ENCODE measurements around the gene CDH24.
A peak's percentile ranks its signal among the peaks of the same experiment; 100 is the strongest.

Gene CDH24

GRCh38 chr14:23091294-23092225 is 34.2 kb upstream of the CDH24 start:
- DNase-seq (ENCODE audit: low read depth), result no peak

DNA sequence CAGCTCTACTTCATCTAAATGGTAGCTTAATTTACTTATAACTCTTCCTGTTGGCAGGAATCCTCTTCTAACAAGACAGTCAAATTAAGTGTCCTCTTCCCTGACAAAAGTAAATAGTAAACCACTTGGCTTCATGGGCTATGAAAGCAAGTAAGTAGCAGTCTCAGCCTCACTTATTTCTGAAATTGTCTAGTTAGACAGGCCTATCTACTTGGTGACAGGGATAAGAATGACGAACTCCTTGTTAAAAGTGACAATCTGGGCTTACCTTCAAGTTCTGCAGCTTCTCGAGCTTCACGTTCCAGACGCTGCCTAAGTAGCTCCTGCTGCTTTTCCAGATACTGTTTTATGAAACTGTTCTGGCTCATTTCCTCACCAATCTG is 32.9 kb upstream of the CDH24 start:
- DNase-seq (ENCODE audit: low read depth), result no peak

DNA sequence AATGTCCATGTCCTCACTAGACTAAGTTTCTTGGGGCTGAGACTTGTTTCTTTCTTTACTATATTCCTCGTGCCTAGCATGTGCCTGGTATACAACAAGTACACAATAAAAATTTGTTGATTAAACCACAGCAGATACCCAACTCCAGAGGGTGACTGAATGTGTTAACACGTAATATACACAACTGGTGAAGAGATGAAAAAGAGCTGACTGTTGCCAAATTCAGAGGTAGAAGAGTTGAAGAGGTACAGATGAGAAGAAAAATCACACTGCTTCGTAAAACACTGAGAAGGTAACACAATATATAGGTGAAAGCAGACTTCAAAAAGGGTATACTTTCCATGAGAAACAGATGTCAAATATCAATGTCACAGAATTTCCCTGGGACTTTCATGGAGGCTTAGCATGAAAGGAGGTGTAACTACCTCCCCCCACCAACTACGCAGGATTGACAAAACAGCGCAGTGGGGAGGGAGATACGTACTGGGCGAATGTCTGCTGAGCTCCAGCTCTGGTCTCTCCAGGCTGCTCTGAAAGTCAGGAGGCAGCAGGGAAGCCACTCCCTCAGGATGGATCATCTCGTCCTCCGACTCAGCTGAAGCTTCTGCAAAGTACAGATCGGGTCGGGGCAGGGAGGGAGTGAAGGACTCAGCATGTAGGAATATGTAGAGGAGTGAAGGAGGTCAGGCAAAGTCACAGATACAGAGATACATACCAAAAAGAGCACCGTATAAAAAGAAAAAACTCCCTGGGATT is 32.4 kb upstream of the CDH24 start:
- no peak for DNase-seq (ENCODE audit: low read depth)

- no peak for DNase-seq (ENCODE audit: low read depth)
These were observed 29.2 kb upstream of the CDH24 start for GRCh38 chr14:23086565-23086964.

DNA sequence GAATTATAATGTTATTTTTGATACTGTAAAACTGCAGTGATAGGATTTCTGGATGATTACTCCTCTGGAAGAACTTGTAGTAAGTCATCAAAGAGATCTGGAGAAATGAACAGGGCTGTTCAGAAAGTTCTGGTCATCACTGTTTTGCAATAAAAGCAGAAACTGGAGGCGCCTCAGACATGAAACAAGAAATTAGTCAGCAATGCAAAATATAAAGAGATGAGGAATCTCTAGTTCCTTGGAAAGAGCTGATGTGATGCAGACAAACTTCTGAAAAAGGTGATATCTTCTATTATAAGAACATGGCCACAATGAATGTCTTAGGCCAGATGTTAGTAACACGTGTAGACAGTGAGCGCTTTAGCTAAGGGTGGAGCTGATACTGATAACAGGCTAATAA is 28.1 kb upstream of the CDH24 start:
- no peak for DNase-seq (ENCODE audit: low read depth)

- no peak for DNase-seq (ENCODE audit: low read depth)
These were observed 23.2 kb upstream of the CDH24 start for GRCh38 chr14:23080474-23080873.

DNA sequence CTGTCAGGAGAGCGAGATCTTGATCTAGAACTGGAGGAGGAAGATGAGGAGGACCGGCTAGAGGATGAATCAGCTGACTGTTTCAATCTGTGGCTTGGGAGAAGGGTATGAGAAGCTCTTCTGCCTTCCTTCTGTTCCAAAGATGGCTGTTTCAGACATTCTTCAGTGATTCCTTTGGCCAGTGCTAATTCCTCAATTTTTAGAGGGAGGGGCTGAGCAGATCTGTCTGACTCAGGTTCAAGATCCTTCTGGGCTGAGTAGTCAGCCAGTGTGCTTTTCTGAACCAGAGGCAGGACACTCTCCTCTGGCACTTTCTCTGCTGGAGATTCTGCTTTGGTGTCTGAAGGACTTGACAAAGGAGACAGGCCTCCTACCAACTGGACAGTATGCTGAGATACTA is 22.4 kb upstream of the CDH24 start:
- DNase-seq (ENCODE audit: low read depth), result no peak

DNA sequence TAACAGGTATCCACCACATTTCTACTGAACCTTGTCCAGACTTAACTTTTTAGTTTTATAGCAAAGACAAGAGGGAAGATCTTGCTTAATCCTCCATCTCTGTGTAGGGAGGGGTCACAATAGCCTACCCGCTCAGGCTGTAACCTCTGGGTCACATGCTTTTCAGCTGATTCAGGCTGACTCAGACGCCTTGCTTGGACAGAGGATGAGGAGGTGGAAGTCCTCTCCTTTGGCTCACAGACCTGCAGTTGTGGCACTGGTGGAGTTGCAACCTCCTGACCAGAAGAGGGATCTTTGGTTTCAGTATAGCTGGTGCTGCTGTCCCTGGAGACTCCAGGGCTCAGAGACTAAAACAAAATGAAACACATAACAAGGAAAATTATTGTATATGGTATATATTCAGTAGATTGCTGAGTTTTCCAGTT is 21.4 kb upstream of the CDH24 start:
- DNase-seq (ENCODE audit: low read depth), result no peak

- DNase-seq (ENCODE audit: low read depth), result no peak
These were observed 20.6 kb upstream of the CDH24 start for GRCh38 chr14:23077962-23078361.

DNA sequence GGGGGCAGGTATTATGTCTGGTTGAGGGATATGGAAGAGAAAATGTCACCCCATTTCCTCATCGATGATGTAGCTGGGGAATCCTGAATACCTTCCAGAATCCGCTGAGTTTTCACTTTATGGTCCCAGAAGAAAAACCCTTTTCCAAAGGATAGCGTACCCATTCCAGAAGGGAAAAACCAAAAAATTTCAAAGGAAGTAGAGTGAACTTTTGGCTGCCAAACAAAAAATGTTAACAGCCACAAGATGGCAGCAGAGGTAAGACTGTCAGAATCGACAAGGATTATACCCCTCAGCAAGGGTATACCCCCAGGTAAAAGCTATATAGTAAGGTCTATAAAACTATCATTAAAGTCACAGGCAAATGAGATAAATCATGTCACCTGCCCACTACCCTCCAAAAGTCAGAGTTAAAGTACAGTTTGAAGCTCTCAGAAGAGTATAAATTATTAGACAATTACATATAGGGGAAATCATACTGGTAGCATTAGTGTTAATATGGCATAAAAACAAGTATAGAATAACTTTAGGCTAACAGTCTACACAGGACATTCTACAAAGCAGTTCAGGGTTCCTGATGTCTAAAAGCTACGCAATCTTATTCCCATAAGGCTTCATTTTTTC is 19.6 kb upstream of the CDH24 start:
- DNase-seq (ENCODE audit: low read depth), result no peak

DNA sequence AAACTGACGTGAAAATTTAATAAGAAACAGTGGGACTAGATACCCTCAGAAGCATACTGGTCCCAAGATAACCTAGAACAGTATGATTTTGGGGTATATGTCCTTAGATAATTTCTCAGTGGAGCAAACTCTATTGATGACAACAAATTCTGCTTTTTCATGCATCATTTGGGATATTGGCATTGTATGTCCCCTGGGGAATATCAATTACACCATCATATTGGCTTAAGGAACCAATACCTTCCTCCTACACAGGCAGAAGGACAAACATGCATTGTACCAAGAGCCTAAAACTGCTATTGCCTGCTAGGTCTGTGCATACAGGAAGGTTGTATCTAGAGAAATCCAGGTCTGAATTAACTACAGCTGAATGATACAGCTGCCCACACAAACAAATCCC is 17.6 kb upstream of the CDH24 start:
- DNase-seq (ENCODE audit: low read depth), result no peak

- no peak for DNase-seq (ENCODE audit: low read depth)
These were observed 14.7 kb upstream of the CDH24 start for GRCh38 chr14:23071921-23072539.

- peak; percentile 46 for DNase-seq (ENCODE audit: low read depth)
These were observed 14.1 kb upstream of the CDH24 start for GRCh38 chr14:23071244-23071920.

DNA sequence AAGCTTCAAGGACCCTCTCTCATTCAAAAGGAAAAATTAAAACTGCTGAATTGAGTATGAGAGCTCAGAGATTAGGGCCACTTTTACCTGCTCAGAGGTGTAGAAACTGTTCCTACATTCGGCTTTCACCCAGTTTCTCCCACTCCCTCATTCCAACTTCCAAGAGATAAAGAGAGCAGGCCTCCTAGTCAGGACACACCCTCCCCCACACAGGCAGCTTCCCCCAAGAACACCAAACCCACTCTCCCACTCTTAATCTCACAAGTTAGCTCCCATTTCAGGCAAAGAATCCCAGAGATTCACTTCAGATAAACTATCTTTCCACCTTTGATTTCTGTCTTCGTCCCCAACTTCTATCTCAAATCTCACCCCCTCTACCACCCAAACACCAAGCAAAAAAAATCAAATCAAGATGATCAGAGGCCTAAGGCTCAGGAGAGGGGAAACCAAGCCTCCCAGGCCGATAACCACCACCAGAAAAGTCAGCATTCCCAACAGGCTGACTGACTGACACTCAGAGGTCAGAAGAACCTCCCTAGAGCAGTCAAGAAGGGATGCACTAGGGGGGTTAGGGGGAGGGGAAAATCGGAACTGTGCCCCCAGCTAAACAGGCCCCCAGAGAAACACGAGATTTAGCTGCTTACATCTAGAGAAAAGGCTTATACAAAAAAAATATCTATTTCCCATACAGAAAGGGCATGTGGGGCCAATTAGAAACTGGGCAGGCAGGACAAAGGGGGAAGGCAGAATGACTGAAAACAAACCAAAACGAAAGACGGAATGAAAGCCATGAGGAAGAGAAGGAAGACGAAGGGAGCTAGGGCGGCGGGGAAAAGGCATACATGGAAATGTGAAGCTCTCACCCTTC is 13.2 kb upstream of the CDH24 start:
- no peak for DNase-seq (ENCODE audit: low read depth)

- DNase-seq (ENCODE audit: low read depth), result no peak
These were observed 12.1 kb upstream of the CDH24 start for GRCh38 chr14:23069413-23069806.

GRCh38 chr14:23068789-23069412 is 11.6 kb upstream of the CDH24 start:
- DNase-seq (ENCODE audit: low read depth), result no peak

- DNase-seq (ENCODE audit: low read depth), result no peak
These were observed 10.8 kb upstream of the CDH24 start for GRCh38 chr14:23067847-23068788.

GRCh38 chr14:23066855-23067744 is 9.8 kb upstream of the CDH24 start:
- no peak for DNase-seq (ENCODE audit: low read depth)
